ENCODE data around the gene CCDC28B.

The CCDC28B gene

GRCh38 chr1:32179443-32180185 is 20.8 kb upstream of the CCDC28B start, which contains the start of gene TXLNA:
Gene TXLNA, plus strand, starts transcription at chr1:32179675. Its CDS starts 671 bp downstream, at chr1:32180346.
- no peaks in the 10 kb centered on the region for H3K27me3 ChIP-seq (ENCODE audit: control insufficient read depth in 1 of 2, insufficient read depth in 2 of 2, low read length in 2 of 2)
- peaks cover 29% of the 10 kb centered on the region for H3K4me1 ChIP-seq (ENCODE audit: control insufficient read depth, insufficient read depth, low read length)
- peak within 1 kb of the TSS; percentile 90 for H3K27ac ChIP-seq (ENCODE audit: low read length)
- H3K36me3 ChIP-seq (ENCODE audit: control insufficient read depth in 2 of 2, insufficient read depth in 2 of 2, low read length in 2 of 2), result peaks cover 13% of the 10 kb centered on the region in 2 donors
- peak within 1 kb of the TSS; percentile 78 to 81 for H3K4me3 ChIP-seq (ENCODE audit: low read length in 2 of 2)
- H3K9me3 ChIP-seq (ENCODE audit: control insufficient read depth in 2 of 2, low read length in 2 of 2), result no peaks in the 10 kb centered on the region
- peak within 1 kb of the TSS; percentile 68 to 89 for H3K9ac ChIP-seq (ENCODE audit: low read length in 2 of 2)

DNA sequence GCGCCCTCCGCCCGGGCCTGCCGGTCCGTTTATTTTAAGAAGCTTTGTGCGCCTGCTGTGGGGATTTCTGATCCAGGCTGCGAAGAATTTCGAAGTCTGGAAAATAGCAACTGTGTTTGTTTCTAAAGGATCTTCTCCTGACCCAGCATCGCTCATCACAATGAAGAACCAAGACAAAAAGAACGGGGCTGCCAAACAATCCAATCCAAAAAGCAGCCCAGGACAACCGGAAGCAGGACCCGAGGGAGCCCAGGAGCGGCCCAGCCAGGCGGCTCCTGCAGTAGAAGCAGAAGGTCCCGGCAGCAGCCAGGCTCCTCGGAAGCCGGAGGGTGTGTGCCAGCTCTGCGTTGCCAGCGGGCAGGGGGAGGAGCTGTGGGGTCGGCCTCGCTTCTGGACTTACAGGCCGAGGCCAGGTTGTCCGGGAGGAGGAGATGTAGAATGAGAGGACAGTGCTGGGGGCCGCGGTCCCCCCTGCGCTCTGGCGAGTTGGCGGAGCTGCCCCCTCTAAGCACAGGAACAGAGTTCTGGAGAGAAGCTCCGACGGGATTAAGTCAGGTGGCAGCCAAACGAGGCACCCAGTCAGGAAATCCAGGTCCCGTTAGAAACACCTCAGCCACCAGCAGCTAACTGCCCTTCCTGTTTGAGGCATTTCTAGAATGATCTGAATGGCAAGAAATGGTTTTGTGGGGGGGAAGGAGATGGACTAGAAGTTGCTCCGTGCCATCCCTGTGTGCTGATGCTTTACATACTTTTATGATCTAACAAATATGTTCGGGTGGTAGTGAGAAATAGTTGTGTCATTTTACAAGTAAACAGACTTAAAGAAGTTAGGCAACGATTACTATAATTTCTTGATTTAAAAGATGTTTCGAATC is 20.0 kb upstream of the CCDC28B start:
- peak overlapping the region; percentile 62 to 81 for H3K4me3 ChIP-seq (ENCODE audit: low read length in 2 of 2)
- H3K4me1 ChIP-seq (ENCODE audit: control insufficient read depth, insufficient read depth, low read length), result peaks cover 29% of the 10 kb centered on the region
- peak overlapping the region; percentile 68 to 89 for H3K9ac ChIP-seq (ENCODE audit: low read length in 2 of 2)
- no peaks in the 10 kb centered on the region for H3K27me3 ChIP-seq (ENCODE audit: control insufficient read depth in 1 of 2, insufficient read depth in 2 of 2, low read length in 2 of 2)
- H3K9me3 ChIP-seq (ENCODE audit: control insufficient read depth in 2 of 2, low read length in 2 of 2), result no peaks in the 10 kb centered on the region
- peaks cover 12 to 15% of the 10 kb centered on the region in 2 donors for H3K36me3 ChIP-seq (ENCODE audit: control insufficient read depth in 2 of 2, insufficient read depth in 2 of 2, low read length in 2 of 2)
- peak overlapping the region; percentile 90 for H3K27ac ChIP-seq (ENCODE audit: low read length)

DNA sequence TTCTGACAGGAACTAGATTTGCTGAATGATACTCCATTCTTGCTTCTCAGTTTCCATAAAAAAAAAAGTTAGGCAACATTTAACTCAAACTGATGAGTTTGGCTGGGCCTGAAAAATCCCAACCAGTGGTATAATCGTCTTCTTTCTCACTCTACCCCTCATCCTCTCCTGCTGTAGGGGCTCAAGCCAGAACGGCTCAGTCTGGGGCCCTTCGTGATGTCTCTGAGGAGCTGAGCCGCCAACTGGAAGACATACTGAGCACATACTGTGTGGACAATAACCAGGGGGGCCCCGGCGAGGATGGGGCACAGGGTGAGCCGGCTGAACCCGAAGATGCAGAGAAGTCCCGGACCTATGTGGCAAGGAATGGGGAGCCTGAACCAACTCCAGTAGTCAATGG is 19.3 kb upstream of the CCDC28B start:
- peak overlapping the region; percentile 31 for H3K27ac ChIP-seq (ENCODE audit: low read length)
- peaks cover 30% of the 10 kb centered on the region for H3K4me1 ChIP-seq (ENCODE audit: control insufficient read depth, insufficient read depth, low read length)
- peaks cover 14 to 18% of the 10 kb centered on the region in 2 donors for H3K36me3 ChIP-seq (ENCODE audit: control insufficient read depth in 2 of 2, insufficient read depth in 2 of 2, low read length in 2 of 2)
- peak overlapping the region; percentile 62 to 81 for H3K4me3 ChIP-seq (ENCODE audit: low read length in 2 of 2)
- H3K9me3 ChIP-seq (ENCODE audit: control insufficient read depth in 2 of 2, low read length in 2 of 2), result no peaks in the 10 kb centered on the region
- H3K9ac ChIP-seq (ENCODE audit: low read length in 2 of 2), result peak overlapping the region; percentile 29 to 68
- no peaks in the 10 kb centered on the region for H3K27me3 ChIP-seq (ENCODE audit: control insufficient read depth in 1 of 2, insufficient read depth in 2 of 2, low read length in 2 of 2)

GRCh38 chr1:32181563-32181962 is 18.8 kb upstream of the CCDC28B start:
- Histone ChIP-seq H3K9me3 (ENCODE audit: control insufficient read depth in 2 of 2, low read length in 2 of 2) (no peaks in the 10 kb centered on the region), H3K4me1 (ENCODE audit: control insufficient read depth, insufficient read depth, low read length) (peaks cover 32% of the 10 kb centered on the region), H3K36me3 (ENCODE audit: control insufficient read depth in 2 of 2, insufficient read depth in 2 of 2, low read length in 2 of 2) (peaks cover 17 to 20% of the 10 kb centered on the region in 2 donors), H3K27me3 (ENCODE audit: control insufficient read depth in 1 of 2, insufficient read depth in 2 of 2, low read length in 2 of 2) (no peaks in the 10 kb centered on the region), H3K4me3 (ENCODE audit: low read length in 2 of 2) (peak overlapping the region; percentile 62 to 81), H3K9ac (ENCODE audit: low read length in 2 of 2) (peak overlapping the region; percentile 21 to 68), H3K27ac (ENCODE audit: low read length) (no peak overlapping the region)

GRCh38 chr1:32182060-32182459 is 18.3 kb upstream of the CCDC28B start:
- H3K27me3 ChIP-seq (ENCODE audit: control insufficient read depth in 1 of 2, insufficient read depth in 2 of 2, low read length in 2 of 2), result no peaks in the 10 kb centered on the region
- no peak overlapping the region for H3K27ac ChIP-seq (ENCODE audit: low read length)
- H3K9me3 ChIP-seq (ENCODE audit: control insufficient read depth in 2 of 2, low read length in 2 of 2), result no peaks in the 10 kb centered on the region
- H3K4me1 ChIP-seq (ENCODE audit: control insufficient read depth, insufficient read depth, low read length), result peaks cover 32% of the 10 kb centered on the region
- H3K9ac ChIP-seq (ENCODE audit: low read length in 2 of 2), result no peak overlapping the region
- peak overlapping the region in 1 of 2 donors; percentile 81 for H3K4me3 ChIP-seq (ENCODE audit: low read length in 2 of 2)
- peaks cover 17 to 21% of the 10 kb centered on the region in 2 donors for H3K36me3 ChIP-seq (ENCODE audit: control insufficient read depth in 2 of 2, insufficient read depth in 2 of 2, low read length in 2 of 2)

DNA sequence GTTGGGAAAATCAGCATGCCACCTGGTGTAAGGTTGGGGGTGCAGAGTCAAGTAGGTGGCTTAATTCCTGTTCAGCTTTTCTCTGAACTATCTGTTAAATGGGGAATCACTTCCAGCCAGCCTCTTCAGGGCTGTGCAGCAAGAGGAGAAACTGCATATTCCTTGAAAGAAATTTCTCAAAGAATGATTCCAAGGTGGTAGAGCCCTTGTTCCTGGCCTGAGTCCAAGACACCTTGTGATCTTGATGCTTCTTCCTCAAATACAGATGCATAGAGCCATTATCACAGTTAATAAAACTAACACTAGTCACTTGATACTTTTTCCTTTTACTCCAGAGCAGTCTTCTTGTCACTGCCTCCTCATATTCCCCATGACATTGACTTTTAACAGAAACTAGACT is 15.7 kb upstream of the CCDC28B start:
- H3K27me3 ChIP-seq (ENCODE audit: control insufficient read depth in 1 of 2, insufficient read depth in 2 of 2, low read length in 2 of 2), result no peaks in the 10 kb centered on the region
- H3K36me3 ChIP-seq (ENCODE audit: control insufficient read depth in 2 of 2, insufficient read depth in 2 of 2, low read length in 2 of 2), result peaks cover 38 to 43% of the 10 kb centered on the region in 2 donors
- no peak overlapping the region for H3K27ac ChIP-seq (ENCODE audit: low read length)
- H3K9me3 ChIP-seq (ENCODE audit: control insufficient read depth in 2 of 2, low read length in 2 of 2), result no peaks in the 10 kb centered on the region
- H3K4me3 ChIP-seq (ENCODE audit: low read length in 2 of 2), result peak overlapping the region in 1 of 2 donors; percentile 15
- H3K9ac ChIP-seq (ENCODE audit: low read length in 2 of 2), result no peak overlapping the region
- H3K4me1 ChIP-seq (ENCODE audit: control insufficient read depth, insufficient read depth, low read length), result peaks cover 26% of the 10 kb centered on the region

DNA sequence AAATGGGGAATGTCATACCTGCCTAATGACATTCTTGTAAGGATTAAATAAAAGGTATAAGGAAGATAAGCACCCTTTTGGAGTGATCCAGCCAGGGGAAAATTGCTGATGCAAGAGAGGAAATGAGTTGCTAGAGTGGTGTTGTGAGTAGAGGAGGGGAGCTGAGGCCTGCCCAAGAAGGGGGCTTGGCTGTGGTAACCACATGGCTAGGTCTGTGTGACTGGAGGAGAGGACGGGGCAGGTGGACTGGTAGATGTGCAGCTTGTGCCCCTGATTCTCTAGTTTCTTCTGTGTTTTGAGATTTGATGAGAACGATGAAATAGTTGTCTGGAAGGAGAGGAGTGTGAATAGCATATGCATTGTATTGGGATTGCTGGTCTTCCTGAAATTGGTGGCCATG is 14.3 kb upstream of the CCDC28B start:
- H3K9me3 ChIP-seq (ENCODE audit: control insufficient read depth in 2 of 2, low read length in 2 of 2), result no peaks in the 10 kb centered on the region
- H3K9ac ChIP-seq (ENCODE audit: low read length in 2 of 2), result no peak overlapping the region
- H3K27me3 ChIP-seq (ENCODE audit: control insufficient read depth in 1 of 2, insufficient read depth in 2 of 2, low read length in 2 of 2), result no peaks in the 10 kb centered on the region
- H3K36me3 ChIP-seq (ENCODE audit: control insufficient read depth in 2 of 2, insufficient read depth in 2 of 2, low read length in 2 of 2), result peaks cover 49 to 55% of the 10 kb centered on the region in 2 donors
- H3K4me3 ChIP-seq (ENCODE audit: low read length in 2 of 2), result no peak overlapping the region
- H3K27ac ChIP-seq (ENCODE audit: low read length), result no peak overlapping the region
- peaks cover 17% of the 10 kb centered on the region for H3K4me1 ChIP-seq (ENCODE audit: control insufficient read depth, insufficient read depth, low read length)

DNA sequence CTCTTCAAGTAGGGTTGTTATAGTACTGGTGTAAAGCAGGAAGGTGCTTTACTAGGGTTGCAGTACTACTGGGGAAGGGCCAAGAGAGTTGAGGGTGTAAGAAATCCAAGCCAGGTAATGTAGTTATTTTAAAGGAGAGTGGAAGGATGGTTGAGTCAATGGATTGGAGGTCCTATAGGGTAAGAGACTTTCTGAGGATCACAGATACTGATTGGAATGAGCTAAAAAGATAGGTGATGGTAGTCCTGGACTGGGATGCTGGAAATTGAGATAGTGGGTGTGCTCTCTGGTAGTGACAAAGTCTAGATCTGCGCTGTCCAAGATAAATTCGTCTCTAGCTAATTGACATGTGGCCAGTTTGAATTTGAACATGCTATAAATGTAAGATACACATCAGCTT is 13.9 kb upstream of the CCDC28B start:
- no peaks in the 10 kb centered on the region for H3K9me3 ChIP-seq (ENCODE audit: control insufficient read depth in 2 of 2, low read length in 2 of 2)
- H3K4me1 ChIP-seq (ENCODE audit: control insufficient read depth, insufficient read depth, low read length), result peaks cover 13% of the 10 kb centered on the region
- no peak overlapping the region for H3K27ac ChIP-seq (ENCODE audit: low read length)
- no peak overlapping the region for H3K9ac ChIP-seq (ENCODE audit: low read length in 2 of 2)
- no peak overlapping the region for H3K4me3 ChIP-seq (ENCODE audit: low read length in 2 of 2)
- no peaks in the 10 kb centered on the region for H3K27me3 ChIP-seq (ENCODE audit: control insufficient read depth in 1 of 2, insufficient read depth in 2 of 2, low read length in 2 of 2)
- peaks cover 51 to 56% of the 10 kb centered on the region in 2 donors for H3K36me3 ChIP-seq (ENCODE audit: control insufficient read depth in 2 of 2, insufficient read depth in 2 of 2, low read length in 2 of 2)

DNA sequence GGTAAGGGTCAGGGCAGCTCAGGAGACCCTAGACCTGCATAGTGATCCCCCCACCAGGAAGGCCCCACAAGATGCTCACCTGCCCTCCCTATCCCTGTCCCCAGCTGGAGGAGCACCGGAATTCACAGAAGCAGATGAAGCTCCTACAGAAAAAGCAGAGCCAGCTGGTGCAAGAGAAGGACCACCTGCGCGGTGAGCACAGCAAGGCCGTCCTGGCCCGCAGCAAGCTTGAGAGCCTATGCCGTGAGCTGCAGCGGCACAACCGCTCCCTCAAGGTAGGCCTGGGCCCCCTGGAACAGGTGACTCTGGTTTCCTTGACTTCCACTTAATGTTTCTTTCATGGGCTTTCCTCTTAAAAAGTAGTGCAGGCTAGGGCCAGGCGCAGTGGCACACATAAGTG is 12.5 kb upstream of the CCDC28B start:
- Histone ChIP-seq H3K36me3 (ENCODE audit: control insufficient read depth in 2 of 2, insufficient read depth in 2 of 2, low read length in 2 of 2) (peaks cover 62 to 67% of the 10 kb centered on the region in 2 donors), H3K9me3 (ENCODE audit: control insufficient read depth in 2 of 2, low read length in 2 of 2) (no peaks in the 10 kb centered on the region), H3K4me1 (ENCODE audit: control insufficient read depth, insufficient read depth, low read length) (peaks cover 8% of the 10 kb centered on the region), H3K9ac (ENCODE audit: low read length in 2 of 2) (no peak overlapping the region), H3K27me3 (ENCODE audit: control insufficient read depth in 1 of 2, insufficient read depth in 2 of 2, low read length in 2 of 2) (no peaks in the 10 kb centered on the region), H3K4me3 (ENCODE audit: low read length in 2 of 2) (no peak overlapping the region), H3K27ac (ENCODE audit: low read length) (no peak overlapping the region)

DNA sequence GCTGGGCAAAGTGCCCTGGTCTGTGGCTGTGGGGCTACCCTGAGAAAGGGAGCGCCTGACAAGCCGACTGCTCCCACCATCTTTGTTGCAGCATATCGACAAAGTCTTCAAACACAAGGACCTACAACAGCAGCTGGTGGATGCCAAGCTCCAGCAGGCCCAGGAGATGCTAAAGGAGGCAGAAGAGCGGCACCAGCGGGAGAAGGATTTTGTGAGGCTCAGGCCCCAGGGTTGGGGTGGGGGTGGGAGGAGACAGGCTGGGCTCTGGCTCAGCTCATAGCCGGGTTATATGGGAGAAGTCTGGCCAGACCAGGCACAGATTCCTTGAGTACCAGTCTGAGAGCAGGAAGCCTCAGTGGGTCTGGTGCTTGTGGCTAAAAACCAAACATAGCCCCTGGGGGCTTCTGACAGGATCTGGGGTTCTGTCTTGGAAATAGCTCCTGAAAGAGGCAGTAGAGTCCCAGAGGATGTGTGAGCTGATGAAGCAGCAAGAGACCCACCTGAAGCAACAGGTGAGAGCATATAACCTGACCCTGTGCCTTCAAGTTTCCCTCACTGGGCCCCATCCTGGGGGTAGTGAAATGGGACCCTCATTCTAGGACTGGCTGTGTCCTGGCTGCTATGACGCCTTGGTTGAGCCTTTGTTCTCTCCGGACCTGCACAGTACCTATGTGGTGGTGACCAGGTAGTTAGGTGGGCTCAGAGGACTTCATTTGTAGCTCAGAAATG is 8.0 kb upstream of the CCDC28B start:
- H3K4me1 ChIP-seq (ENCODE audit: control insufficient read depth, insufficient read depth, low read length), result peaks cover 5% of the 10 kb centered on the region
- no peaks in the 10 kb centered on the region for H3K27me3 ChIP-seq (ENCODE audit: control insufficient read depth in 1 of 2, insufficient read depth in 2 of 2, low read length in 2 of 2)
- no peak overlapping the region for H3K4me3 ChIP-seq (ENCODE audit: low read length in 2 of 2)
- no peak overlapping the region for H3K9ac ChIP-seq (ENCODE audit: low read length in 2 of 2)
- H3K27ac ChIP-seq (ENCODE audit: low read length), result no peak overlapping the region
- H3K36me3 ChIP-seq (ENCODE audit: control insufficient read depth in 2 of 2, insufficient read depth in 2 of 2, low read length in 2 of 2), result peaks cover 88 to 91% of the 10 kb centered on the region in 2 donors
- H3K9me3 ChIP-seq (ENCODE audit: control insufficient read depth in 2 of 2, low read length in 2 of 2), result no peaks in the 10 kb centered on the region

Measured in stomach smooth muscle (tissue), 2 donors.